Activated CD4-positive, alpha-beta T cell treated with anti-CD3 and anti-CD28 coated beads, Interleukin-2, amount 10 ng/mL, durations not matched to agents 7 days and 5 days (primary cell): Measurements from ENCODE around the gene MRTFA. TPM values are rescaled to one million over a fixed set of nuclear protein-coding genes. Genes with fewer than 3 reads are reported as not detected.
"Not testable (repeated sequence)": the region's sequence is repeated elsewhere in the genome, so short reads cannot be mapped to it uniquely, and the experiment has no call there.

Source experiments
- CTCF ChIA-PET: fragments of 350-600 bp; sonication (Branson Sonifier 250); formaldehyde crosslinking; loops from one replicate; lab custom pipeline; 2021; ENCODE audit warnings: antibody characterized with exemption; lab: Charles Lee
- POLR2A ChIA-PET: fragments of 350-600 bp; sonication (Branson Sonifier 250); formaldehyde crosslinking; loops from one replicate; lab custom pipeline; 2021; ENCODE audit warnings: antibody characterized with exemption; lab: Charles Lee
- DNase-seq: peaks from one replicate; pipeline ENCODE4 v3.0.0-alpha.2; 2020
- H3K27ac Mint-ChIP-seq: one replicate; pipeline ENCODE4 v1.8.0; 2021; ENCODE audit warnings: mild to moderate bottlenecking, moderate library complexity, mixed read lengths
- H3K27me3 Mint-ChIP-seq: one replicate; pipeline ENCODE4 v1.8.0; 2021; ENCODE audit warnings: mixed read lengths
- H3K36me3 Mint-ChIP-seq: one replicate; pipeline ENCODE4 v1.8.0; 2021; ENCODE audit warnings: low read depth, mixed read lengths
- H3K4me1 Mint-ChIP-seq: one replicate; pipeline ENCODE4 v1.8.0; 2021; ENCODE audit warnings: mixed read lengths
- H3K4me3 Mint-ChIP-seq: one replicate; pipeline ENCODE4 v1.8.0; 2021; ENCODE audit warnings: mild to moderate bottlenecking, moderate library complexity, mixed read lengths
- H3K9me3 Mint-ChIP-seq: one replicate; pipeline ENCODE4 v1.8.0; 2021; ENCODE audit warnings: mixed read lengths
- total RNA-seq, 2 experiments: library from RNA; stranded (reverse); gene quantifications; one replicate each; pipeline ENCODE4 v1.2.3, GENCODE V29; 2021

MRTFA gene
- total RNA-seq, 2 experiments from 2014 or later = 61.9 to 71.1 TPM

GRCh38 chr22:40387746-40388145, 248.8 kb downstream of the MRTFA start:
- Mint-ChIP-seq H3K27ac (peak overlapping the region; percentile 41), H3K4me1 (peaks cover 58% of the 10 kb centered on the region), H3K27me3 (no peaks in the 10 kb centered on the region), H3K4me3 (no peak overlapping the region), H3K9me3 (no peaks in the 10 kb centered on the region), H3K36me3 (peaks cover 25% of the 10 kb centered on the region)
- POLR2A ChIA-PET = no interaction called here
- DNase-seq = no peak
- CTCF ChIA-PET = no interaction called here

DNA sequence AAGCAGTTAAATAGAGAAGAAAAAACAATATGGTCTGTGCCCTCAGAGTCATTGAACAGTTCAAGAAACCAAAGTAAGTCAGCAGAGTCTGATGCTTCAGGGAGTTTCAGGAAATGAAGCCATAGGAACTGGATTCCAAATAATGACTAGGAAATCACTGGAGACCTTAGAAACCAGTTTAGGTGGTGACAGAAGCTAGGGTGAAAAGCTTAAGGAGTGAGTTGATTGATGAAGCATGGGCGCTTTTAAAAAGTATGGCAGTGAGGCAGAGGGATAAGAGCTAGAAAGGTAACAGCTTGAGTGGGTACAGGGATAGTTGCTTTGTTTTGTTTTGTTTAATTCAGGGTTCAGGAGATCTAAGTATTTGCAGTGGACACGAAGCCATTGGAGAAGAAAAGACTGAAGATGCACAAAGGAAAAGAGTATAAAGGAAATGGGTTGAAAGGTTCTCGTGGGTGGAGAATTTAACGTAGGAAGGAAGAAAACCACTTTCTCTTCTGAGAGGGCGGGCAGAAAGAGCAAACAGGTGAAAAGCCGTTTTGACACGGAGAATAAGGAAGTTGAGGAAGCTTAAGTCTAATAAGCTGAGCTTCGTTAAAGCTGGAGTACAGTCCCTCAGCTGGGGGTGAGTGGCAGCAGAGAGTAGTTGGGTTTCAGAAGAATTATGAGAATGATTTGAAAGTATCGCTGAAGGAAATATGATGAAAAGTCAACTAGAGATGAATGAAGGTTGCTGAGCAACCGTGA, 251.3 kb downstream of the MRTFA start:
- Mint-ChIP-seq H3K27ac (peak overlapping the region; percentile 94), H3K4me3 (peak overlapping the region; percentile 70), H3K4me1 (peaks cover 58% of the 10 kb centered on the region), H3K9me3 (no peaks in the 10 kb centered on the region), H3K27me3 (no peaks in the 10 kb centered on the region), H3K36me3 (peaks cover 31% of the 10 kb centered on the region)
- POLR2A ChIA-PET = interaction anchor here (0.6 kb wide), 2 partner anchors 75 to 1083 kb away, joined by 3 read pairs; partner anchors contain the start of gene PHF5A
- peak; percentile 55 for DNase-seq
- CTCF ChIA-PET = interaction anchor here (0.7 to 1.4 kb wide), 3 partner anchors 11 to 895 kb away, joined by 3 to 4 read pairs (median 3); no protein-coding TSS in a partner anchor

DNA sequence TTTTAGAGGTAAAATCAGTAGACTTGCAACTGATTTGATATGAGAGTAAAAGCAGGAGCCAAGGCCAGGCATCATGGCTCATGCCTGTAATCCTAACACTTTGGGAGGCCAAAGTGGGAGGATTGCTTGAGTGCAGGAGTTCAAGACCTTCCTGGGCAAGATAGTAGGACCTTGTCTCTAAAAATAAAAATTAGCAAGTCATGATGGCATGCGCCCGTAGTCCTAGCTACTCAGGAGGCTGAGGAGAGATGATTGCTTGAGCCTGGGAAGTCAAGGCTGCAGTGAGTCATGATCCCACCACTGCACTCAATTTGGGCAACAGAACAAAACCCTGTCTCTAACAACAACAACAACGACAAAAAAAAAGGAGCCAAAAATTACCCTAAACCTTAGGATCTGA, 252.6 kb downstream of the MRTFA start:
- H3K9me3 Mint-ChIP-seq = no peaks in the 10 kb centered on the region
- CTCF ChIA-PET = interaction anchor here (1.3 kb wide), 1 partner anchor 15 kb away, joined by 3 read pairs; no protein-coding TSS in a partner anchor
- POLR2A ChIA-PET = no interaction called here
- DNase-seq = no peak
- H3K27me3 Mint-ChIP-seq = no peaks in the 10 kb centered on the region
- H3K4me1 Mint-ChIP-seq = peaks cover 58% of the 10 kb centered on the region
- peaks cover 32% of the 10 kb centered on the region for H3K36me3 Mint-ChIP-seq
- H3K4me3 Mint-ChIP-seq = no peak overlapping the region
- H3K27ac Mint-ChIP-seq = peak overlapping the region; percentile 51

- Mint-ChIP-seq H3K9me3 (no peaks in the 10 kb centered on the region), H3K4me3 (no peak overlapping the region), H3K36me3 (peaks cover 24% of the 10 kb centered on the region), H3K27ac (no peak overlapping the region), H3K4me1 (peaks cover 40% of the 10 kb centered on the region), H3K27me3 (no peaks in the 10 kb centered on the region)
- no peak for DNase-seq
- POLR2A ChIA-PET = no interaction called here
- CTCF ChIA-PET = interaction anchor here (1.0 to 1.4 kb wide), 2 partner anchors 16 to 19 kb away, joined by 3 to 4 read pairs; no protein-coding TSS in a partner anchor
Measured at GRCh38 chr22:40381461-40381860, 255.1 kb downstream of the MRTFA start.

DNA sequence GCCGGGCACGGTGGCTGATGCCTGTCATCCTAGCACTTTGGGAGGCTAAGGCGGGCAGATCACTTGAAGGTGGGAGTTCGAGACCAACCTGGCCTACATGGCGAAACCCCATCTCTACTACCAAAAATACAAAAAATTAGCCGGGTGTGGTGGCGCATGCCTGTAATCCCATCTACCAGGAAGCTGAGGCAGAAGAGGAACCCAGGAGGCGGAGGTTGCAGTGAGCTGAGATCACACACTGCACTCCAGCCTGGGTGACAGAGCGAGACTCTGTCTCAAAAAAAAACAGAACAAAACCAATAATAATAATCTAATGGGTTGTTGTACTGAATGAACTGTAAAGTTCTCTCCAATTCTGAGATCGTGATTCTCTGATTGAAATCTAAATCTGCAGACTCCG, 258.1 kb downstream of the MRTFA start:
- H3K27me3 Mint-ChIP-seq, POLR2A ChIA-PET, DNase-seq, H3K9me3 Mint-ChIP-seq, H3K27ac Mint-ChIP-seq, H3K4me3 Mint-ChIP-seq: not testable (repeated sequence)
- H3K36me3 Mint-ChIP-seq = peaks cover 28% of the 10 kb centered on the region
- peaks cover 25% of the 10 kb centered on the region for H3K4me1 Mint-ChIP-seq
- CTCF ChIA-PET = interaction anchor here (0.6 kb wide), 1 partner anchor 334 kb away, joined by 3 read pairs; no protein-coding TSS in a partner anchor

- Mint-ChIP-seq H3K4me3 (no peak overlapping the region), H3K4me1 (peaks cover 24% of the 10 kb centered on the region), H3K27ac (no peak overlapping the region), H3K27me3 (no peaks in the 10 kb centered on the region), H3K36me3 (peaks cover 29% of the 10 kb centered on the region), H3K9me3 (no peaks in the 10 kb centered on the region)
- ChIA-PET CTCF (no interaction called here), POLR2A (no interaction called here)
- DNase-seq = no peak
Measured at GRCh38 chr22:40377931-40378330, 258.6 kb downstream of the MRTFA start.

- ChIA-PET POLR2A (no interaction called here), CTCF (interaction anchor here (0.5 to 1.5 kb wide), 5 partner anchors 29 to 1637 kb away, joined by 3 to 4 read pairs (median 4); no protein-coding TSS in a partner anchor)
- no peak overlapping the region for H3K4me3 Mint-ChIP-seq
- no peaks in the 10 kb centered on the region for H3K9me3 Mint-ChIP-seq
- H3K4me1 Mint-ChIP-seq = peaks cover 24% of the 10 kb centered on the region
- DNase-seq = no peak
- H3K27me3 Mint-ChIP-seq = no peaks in the 10 kb centered on the region
- no peak overlapping the region for H3K27ac Mint-ChIP-seq
- peaks cover 26% of the 10 kb centered on the region for H3K36me3 Mint-ChIP-seq
Measured at GRCh38 chr22:40376149-40376548, 260.4 kb downstream of the MRTFA start.

DNA sequence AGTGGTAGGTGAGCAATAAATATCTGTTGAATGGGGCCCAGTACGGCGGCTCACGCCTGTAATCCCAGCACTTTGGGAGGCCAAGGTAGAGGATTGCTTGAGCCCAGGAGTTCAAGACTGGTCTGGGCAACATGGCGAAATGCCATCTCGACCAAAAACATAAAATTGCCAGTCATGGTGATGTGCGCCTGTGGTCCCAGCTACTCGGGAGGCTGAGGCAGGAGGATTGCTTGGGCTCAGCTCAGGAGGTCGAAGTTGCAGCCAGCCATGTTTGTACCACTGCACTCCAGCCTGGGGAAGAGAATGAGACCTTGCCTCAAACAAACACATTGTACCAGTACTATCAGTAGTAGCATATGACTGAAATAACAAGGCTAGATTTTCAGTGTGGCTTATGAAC, 262.0 kb downstream of the MRTFA start:
- Mint-ChIP-seq H3K9me3 (no peaks in the 10 kb centered on the region), H3K27ac (no peak overlapping the region), H3K36me3 (peaks cover 25% of the 10 kb centered on the region), H3K27me3 (no peaks in the 10 kb centered on the region), H3K4me3 (no peak overlapping the region), H3K4me1 (peaks cover 30% of the 10 kb centered on the region)
- ChIA-PET CTCF (interaction anchor here (1.5 kb wide), 1 partner anchor 11 kb away, joined by 3 read pairs; no protein-coding TSS in a partner anchor), POLR2A (no interaction called here)
- no peak for DNase-seq

DNA sequence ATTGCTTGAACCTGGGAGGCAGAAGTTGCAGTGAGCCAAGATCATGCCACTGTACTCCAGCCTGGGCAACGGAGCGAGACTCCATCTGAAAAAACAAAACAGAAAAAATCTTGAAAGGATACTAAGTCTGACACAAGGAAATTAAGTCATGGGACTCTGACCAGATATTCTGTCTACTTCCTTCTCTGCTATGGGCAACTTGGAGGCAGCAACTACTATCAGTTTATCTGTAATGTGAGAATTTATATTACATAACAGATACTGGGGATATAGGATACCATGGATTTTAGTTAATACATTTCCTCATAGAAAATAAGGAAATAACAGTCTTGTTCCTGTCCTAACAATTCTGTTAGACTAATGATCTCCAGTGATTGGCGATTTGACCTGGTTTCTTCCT, 267.7 kb downstream of the MRTFA start:
- CTCF ChIA-PET = interaction anchor here (0.5 to 1.2 kb wide), 3 partner anchors 10 to 321 kb away, joined by 3 read pairs; no protein-coding TSS in a partner anchor
- POLR2A ChIA-PET = no interaction called here
- Mint-ChIP-seq H3K4me1 (peaks cover 24% of the 10 kb centered on the region), H3K27me3 (no peaks in the 10 kb centered on the region), H3K4me3 (no peak overlapping the region), H3K36me3 (peaks cover 61% of the 10 kb centered on the region), H3K9me3 (no peaks in the 10 kb centered on the region), H3K27ac (no peak overlapping the region)
- DNase-seq = no peak

- CTCF ChIA-PET = interaction anchor here (0.7 to 1.2 kb wide), 3 partner anchors 11 to 952 kb away, joined by 3 read pairs; no protein-coding TSS in a partner anchor
Measured at GRCh38 chr22:40368016-40368415, 268.5 kb downstream of the MRTFA start.

DNA sequence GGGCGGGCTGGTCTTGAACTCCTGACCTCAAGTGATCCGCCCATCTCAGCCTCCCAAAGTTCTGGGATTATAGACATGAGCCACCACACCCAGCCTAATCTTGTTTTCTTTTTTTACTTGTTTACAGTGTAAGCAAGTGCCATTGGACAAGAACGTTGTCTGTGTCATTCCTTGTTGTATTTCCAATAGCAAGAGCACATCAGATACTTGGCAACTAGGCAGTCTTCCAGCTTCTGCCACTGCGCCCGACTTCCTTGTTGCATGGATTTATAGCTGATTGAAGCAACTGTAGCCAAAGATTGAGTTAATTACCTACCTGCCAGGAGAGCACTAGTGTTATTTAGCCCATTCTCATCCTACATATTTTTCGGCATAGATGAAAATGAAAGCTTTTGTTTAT, 269.2 kb downstream of the MRTFA start:
- Mint-ChIP-seq H3K36me3 (peaks cover 64% of the 10 kb centered on the region), H3K4me1 (peaks cover 15% of the 10 kb centered on the region), H3K9me3 (no peaks in the 10 kb centered on the region), H3K27me3 (no peaks in the 10 kb centered on the region), H3K4me3 (no peak overlapping the region), H3K27ac (no peak overlapping the region)
- CTCF ChIA-PET = no interaction called here
- DNase-seq = no peak
- POLR2A ChIA-PET = no interaction called here

More at GRCh38 chr22:40368016-40368415, 268.5 kb downstream of the MRTFA start:
- Mint-ChIP-seq H3K4me3 (no peak overlapping the region), H3K27me3 (no peaks in the 10 kb centered on the region), H3K9me3 (no peaks in the 10 kb centered on the region), H3K4me1 (peaks cover 21% of the 10 kb centered on the region), H3K36me3 (peaks cover 61% of the 10 kb centered on the region), H3K27ac (no peak overlapping the region)
- DNase-seq = no peak
- POLR2A ChIA-PET = no interaction called here

- no peak for DNase-seq
- ChIA-PET POLR2A (interaction anchor here (0.5 kb wide), 1 partner anchor 34 kb away, joined by 3 read pairs; no protein-coding TSS in a partner anchor), CTCF (interaction anchor here (0.6 kb wide), 1 partner anchor 53 kb away, joined by 4 read pairs; no protein-coding TSS in a partner anchor)
- Mint-ChIP-seq H3K9me3 (no peaks in the 10 kb centered on the region), H3K27ac (peak overlapping the region; percentile 76), H3K4me1 (peaks cover 9% of the 10 kb centered on the region), H3K4me3 (no peak overlapping the region), H3K36me3 (peaks cover 74% of the 10 kb centered on the region), H3K27me3 (no peaks in the 10 kb centered on the region)
Measured at GRCh38 chr22:40366068-40366467, 270.5 kb downstream of the MRTFA start.

GRCh38 chr22:40364431-40364830, 272.1 kb downstream of the MRTFA start:
- H3K36me3 Mint-ChIP-seq = peaks cover 84% of the 10 kb centered on the region
- peaks cover 2% of the 10 kb centered on the region for H3K4me1 Mint-ChIP-seq
- ChIA-PET POLR2A (no interaction called here), CTCF (interaction anchor here (0.8 kb wide), 1 partner anchor 18 kb away, joined by 3 read pairs; no protein-coding TSS in a partner anchor)
- DNase-seq = no peak
- no peak overlapping the region for H3K27ac Mint-ChIP-seq
- H3K27me3 Mint-ChIP-seq = no peaks in the 10 kb centered on the region
- no peaks in the 10 kb centered on the region for H3K9me3 Mint-ChIP-seq
- no peak overlapping the region for H3K4me3 Mint-ChIP-seq
